ENCODE results near the gene NMRK1.
A peak's percentile ranks its signal among the peaks of the same experiment; 100 is the strongest.

NMRK1 gene

DNA sequence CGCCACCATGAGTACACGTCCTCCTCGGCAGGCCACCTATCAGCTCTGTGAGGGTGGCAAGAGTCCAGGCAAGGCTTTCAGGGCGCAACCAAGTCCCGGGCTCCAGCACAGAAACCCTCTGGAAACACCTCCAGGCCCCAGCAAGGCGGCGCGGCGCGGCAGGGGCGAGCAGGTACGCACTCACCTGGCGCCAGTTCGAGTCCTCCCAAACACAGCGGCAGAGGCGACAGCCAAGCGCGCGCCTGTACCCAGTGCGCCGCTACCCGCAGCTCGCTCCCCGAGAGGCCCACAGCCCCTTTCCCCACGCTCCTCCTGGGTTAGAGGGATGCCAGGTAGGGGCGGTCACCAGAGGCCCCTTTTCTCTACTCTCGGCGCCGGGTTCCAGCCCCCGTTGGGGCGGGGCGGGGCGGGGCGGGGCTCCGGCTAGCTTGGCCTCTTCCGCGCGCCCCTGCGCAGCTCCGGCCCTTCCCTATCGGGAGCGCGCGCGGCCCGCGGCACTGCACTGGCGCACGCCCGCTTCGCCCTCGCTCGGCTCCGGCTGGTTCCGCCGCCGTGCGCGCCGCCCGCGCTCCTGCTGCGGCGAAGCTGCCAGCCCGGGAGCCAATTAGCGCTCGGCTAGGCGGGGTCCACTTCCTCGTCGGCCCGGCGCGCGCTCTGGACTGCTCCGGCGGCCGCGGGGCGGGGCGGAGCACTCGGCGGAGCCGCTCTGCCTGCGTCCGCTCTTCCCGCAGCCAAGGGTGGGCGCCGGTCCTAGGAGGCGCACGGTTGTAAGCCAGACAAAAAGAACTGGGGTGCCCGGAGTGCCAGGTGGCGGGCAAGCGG lies at the start of gene NMRK1, which contains the start of gene OSTF1:
TSS of gene NMRK1 (minus strand) at position 332 of the 822 bp plus-strand sequence. CDS start 5,040 bp downstream, outside the sequence.
TSS of gene OSTF1 (plus strand) at position 691 of the 822 bp plus-strand sequence. CDS start 179 bp downstream, outside the sequence.
- peak; percentile 95 for DNase-seq (ENCODE audit: low spot score)

DNA sequence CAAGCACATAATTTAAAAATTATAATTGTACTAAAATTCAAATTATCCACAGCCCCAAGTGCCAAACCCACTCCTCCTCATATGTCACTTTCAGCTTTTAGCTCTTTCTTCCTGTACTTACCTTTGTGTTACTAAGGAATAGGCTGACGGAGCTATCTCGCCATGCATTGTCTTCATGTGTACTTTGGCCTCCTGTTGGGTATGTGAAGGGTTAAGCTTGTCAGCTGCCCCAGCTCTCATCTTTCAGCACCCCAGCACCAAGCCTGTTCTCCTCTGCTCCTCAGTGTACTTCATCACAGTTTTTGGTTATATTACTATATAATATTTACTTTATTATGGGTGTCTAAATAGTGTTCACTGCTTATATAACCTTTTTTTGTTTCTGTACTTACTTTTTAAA lies 46.5 kb upstream of the NMRK1 start:
- no peak for DNase-seq (ENCODE audit: low spot score)

DNA sequence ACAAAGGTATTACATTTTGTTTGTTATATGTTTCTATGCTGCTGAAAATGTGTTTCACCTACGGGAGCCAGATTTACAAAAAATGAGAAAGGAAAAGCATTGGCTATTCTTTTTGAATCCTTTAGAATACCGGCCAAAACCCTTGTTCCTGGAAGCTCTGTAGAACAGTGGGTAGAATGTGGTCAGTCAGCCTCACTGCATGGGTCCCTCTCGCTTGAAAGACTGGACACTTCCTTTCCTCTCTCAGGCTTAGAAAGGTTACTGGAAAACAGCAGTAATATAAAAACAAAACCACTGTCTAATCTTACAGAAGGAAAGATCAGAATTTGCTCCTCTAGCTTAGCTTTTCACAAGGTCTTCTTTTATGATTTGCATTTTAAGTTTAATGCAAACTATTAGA lies 45.4 kb upstream of the NMRK1 start:
- DNase-seq (ENCODE audit: low spot score), result no peak

DNA sequence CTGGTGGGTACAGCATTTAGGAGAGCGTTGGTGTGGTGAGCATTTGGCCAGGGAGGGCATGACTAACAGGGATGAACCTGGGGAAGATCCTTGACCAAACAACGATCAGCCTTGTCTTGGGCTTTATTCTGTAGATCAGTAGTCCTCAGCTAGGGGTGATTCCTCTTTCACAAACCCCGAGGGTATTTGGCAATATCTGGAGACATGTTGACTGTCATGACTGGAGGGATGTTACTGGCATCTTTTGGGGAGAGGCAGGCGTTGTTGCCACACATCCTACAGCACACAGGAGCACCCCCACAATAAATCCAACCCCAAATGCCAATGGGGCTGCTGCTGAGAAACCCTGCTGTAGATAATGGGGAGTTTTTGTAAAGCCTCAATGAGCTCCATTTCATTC lies 44.3 kb upstream of the NMRK1 start:
- no peak for DNase-seq (ENCODE audit: low spot score)

DNA sequence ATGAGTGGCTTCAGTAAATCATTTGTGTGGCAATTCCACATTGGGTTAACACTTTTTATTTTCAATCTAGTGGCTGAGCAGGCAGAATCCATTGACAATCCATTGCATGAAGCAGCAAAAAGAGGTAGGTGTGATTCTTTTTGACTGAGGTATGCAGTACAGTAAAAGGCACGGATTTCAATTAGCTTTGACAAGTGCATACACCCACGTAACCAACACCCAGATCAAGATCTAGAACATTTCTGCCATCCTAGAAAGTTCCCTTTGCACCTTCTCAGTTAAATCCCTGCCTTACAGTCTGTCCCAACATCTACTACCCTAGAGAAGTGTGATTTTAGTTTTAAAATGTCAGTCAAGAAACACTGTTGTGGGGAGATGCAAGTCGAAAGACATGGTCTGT lies 43.7 kb upstream of the NMRK1 start:
- no peak for DNase-seq (ENCODE audit: low spot score)

DNA sequence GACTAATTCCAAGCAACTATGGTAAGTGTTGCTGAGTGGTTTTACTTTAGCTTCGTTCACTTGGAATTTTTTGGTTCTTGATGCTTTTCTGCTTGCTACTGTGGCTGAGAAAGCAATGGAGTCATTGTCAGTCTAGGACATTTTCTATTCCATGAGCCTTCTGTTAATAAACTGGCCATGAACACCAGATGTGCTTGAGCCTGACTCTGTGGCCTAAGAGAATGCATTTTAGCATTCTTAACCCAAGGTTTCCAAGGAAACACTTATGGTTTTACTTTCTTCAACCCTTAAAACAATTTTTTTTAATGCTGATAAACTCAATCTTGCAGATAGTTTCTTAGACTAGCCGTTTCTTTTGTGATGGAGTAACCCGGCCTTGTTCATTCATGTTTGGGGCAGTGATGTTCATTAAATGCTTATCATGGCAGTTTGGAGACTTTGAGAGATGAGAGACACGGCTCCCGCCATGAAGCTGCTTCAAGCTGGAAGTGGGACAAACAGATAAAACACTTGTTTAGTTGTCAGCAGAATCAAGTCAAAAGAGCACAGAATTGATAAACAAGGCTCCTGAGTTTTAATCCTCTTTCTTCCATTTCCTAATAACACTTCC lies 42.8 kb upstream of the NMRK1 start:
- no peak for DNase-seq (ENCODE audit: low spot score)

DNA sequence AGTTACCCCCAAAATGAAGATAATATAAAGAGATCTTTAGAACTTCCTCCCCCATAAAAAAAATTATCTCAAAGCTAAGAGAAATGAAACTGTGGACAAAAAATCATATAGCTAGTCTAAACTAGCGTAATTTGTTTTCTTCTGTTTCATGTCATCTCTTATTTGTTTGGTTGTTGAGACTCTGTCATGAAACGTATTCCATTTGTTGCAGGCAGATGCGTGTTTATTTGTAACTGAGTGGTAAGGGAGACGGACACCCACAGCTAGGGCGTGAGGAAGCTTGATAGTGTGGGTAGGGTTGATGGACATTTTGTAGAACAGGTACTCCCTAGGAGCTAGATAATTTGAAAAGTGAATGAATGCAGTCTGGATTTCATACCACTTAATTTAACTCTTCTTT lies 42.2 kb upstream of the NMRK1 start:
- DNase-seq (ENCODE audit: low spot score), result no peak

DNA sequence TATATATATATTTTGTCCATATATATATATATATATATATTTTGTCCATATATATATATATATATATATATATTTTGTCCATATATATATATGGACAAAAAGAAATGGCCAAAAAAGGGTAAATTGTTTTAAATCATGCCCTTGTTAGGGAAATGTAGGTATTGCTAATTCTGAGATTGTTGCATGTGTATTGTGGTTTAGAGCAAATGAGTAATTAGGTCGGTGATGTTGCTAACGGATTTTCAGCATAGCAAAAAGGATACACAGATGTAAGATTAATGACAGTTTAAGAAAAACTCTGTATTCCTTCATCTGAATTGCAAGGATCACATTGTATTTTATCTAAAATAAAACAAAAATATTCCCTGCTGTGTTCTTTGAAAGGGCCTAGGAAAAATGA lies 40.6 kb upstream of the NMRK1 start:
- no peak for DNase-seq (ENCODE audit: low spot score)

DNA sequence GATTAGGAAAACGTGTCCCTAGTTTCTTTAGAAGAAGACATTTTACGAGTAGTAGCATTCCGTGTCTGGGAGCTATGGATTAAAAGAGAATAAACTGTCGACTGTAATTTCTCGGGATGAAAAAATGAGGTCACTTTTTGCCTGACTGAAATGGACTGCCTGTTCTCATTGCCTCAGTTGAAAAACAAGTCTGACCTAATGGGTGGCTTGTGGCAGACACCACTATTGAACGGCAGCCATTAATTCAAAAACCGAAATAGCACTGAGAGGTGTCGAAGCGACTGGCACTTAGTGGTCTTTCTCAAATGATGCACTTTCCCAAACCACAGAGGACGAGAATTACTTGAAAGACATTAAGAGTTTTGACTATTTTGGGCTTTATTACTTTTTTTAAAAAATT lies 35.7 kb upstream of the NMRK1 start:
- DNase-seq (ENCODE audit: low spot score), result no peak

DNA sequence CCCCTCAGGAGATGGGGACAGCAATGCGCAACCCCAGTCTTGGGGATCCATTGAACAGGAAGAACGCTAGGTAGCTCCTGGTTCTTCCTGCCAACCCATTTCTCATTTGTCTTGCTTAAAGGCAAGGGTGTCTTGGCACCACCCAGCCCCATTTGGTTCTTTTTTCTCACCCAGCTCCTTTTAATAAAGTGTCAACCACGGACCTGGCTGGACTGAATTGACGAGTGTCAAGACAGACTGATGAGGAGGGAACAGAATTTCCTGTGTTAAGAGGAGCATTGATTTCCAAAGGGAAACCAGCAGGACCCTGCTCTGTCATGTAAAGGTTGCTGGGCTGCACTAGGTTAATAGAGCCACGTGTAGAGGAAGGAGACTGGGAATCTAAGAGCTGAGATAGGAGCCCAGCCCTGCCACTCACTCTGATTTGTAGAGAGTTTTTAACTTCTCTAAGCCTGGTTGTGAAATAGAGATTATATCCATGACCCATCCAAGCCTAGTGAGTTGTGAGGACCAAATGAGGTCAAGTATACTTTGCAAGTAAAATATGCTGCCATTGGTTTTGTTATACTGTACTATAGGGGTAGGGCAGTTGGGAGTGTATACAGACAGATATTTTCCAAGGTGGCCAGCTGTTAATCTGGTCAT lies 34.1 kb upstream of the NMRK1 start:
- DNase-seq (ENCODE audit: low spot score), result no peak

DNA sequence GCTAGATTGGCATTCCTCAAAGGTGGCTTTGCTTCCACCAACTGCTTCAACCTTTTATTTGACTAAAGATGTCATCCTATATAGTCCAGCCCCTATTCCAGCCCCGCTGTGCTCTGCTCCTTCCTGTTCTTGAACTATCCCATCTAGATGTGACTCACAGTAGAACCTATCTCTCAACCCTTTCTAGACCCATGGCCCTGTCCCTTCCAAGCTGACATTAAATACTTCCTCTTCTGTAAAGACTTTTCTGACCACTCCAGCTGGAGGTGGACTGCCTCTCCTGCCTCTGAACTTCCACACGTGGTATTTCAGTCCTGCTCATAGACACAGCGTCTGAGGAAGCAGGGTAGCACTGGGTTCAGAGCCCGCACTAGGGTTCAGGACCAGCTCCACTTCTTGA lies 32.7 kb upstream of the NMRK1 start:
- DNase-seq (ENCODE audit: low spot score), result no peak

DNA sequence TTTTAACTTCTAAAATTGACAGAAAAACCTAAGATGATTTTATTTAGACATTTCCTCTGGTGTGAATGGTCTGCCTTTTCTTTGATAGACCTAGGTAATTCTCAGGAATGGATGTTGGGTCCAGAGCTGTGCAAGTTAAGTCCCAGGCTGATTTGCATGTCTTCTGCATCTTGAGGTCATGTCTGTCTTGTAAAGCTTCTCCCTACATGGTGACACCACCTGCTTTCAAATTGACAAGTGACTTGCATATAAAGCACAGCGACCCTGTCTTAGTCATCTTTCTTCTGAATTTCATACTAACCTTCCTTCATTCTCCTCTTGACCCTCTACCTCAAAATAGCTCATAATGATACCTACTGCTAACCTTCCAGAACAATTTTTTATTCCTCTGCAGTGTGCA lies 29.6 kb upstream of the NMRK1 start:
- DNase-seq (ENCODE audit: low spot score), result no peak

DNA sequence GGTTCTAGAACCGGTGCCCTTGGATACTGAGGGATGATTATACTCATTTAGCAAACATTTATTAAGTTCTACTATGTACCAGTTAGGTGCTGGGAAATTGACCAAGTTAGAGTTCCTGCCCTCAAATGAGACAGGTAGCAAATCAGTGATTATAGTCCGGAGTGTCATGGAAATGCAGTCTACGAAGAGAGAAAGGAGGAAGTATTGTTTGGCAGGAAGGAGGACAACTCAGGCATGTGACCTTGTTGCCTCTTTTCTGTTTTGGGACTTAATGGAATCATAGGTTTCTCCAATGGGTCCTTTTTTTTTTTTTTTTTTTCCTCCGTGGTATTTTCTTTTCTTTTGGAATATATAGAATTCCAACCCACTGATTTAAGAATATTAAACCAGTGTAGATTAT lies 28.4 kb upstream of the NMRK1 start:
- no peak for DNase-seq (ENCODE audit: low spot score)

DNA sequence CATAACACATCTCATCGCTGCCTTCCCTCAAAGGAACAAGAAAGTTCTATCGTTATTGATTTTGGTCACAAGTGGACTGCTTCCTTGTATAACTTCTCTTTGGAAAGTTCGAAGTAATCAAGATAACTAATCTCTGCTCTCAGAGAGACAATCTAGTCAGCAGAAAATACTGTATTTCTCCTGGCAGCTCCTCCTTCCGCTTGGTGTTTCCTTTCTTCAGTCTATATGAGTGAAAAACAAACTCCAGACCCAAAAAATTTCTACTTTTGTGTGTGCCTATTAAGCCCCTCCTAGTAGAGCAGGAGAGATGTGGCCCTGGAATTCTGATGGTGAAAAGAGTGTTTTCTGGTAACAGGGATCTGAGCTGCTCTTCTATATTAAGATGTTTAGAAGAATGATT lies 24.8 kb upstream of the NMRK1 start:
- no peak for DNase-seq (ENCODE audit: low spot score)

DNA sequence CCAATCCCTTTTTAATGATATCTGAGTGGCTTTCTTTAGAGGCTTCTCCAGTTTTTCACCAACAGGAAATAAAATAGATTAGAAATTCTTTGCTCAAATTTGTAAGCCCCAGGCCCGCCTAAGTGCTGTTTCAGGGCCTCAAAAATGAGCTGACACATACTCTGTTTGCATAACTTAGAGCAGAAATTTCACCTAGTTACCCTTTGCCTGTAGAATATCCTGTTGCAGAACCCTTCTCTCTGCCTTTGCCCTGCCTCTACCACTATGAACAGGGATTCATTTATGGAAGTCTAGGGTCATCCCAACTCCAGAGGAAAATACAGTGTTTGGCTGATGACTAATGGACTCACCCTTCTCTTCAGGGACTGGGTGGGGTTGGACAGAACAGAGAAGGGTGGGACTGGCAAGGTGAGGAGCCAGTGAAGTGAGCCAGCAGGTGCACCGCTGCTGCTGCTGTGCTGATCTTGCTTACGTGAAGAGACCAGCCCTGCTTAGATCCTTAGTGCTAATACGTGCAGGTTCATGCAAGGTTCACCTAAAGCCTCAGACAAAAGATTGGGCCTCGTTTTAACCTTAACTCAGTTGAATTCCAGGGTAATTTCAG lies 23.2 kb upstream of the NMRK1 start:
- DNase-seq (ENCODE audit: low spot score), result peak; percentile 82

DNA sequence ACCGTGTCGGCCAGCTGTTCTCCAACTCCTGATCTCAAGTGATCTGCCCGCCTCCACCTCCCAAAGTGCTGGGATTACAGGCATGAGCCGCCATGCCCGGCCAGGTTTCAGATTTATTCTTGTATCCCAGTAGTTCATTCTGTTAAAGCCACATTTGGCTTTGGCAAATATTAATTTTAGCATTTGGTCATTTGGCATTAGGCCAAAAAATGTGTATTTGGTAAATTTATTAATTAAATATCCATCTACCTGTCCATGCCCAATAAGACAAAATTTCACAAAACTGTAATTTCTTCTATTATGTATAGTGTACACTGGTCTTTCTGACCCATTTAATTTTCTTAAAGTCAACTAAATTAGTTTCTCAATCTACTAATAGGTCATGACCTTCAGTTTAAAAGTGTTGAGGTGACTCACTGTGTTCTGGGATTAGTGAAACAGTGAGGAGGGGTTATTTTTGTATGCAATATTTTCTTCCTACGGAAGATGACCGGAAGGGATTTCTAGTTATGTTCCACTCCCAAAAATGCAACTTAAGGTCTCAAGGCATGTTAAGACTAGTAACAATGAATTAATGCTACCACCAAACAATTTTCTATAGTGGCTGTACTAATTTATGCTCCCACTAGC lies 21.4 kb upstream of the NMRK1 start:
- no peak for DNase-seq (ENCODE audit: low spot score)

DNA sequence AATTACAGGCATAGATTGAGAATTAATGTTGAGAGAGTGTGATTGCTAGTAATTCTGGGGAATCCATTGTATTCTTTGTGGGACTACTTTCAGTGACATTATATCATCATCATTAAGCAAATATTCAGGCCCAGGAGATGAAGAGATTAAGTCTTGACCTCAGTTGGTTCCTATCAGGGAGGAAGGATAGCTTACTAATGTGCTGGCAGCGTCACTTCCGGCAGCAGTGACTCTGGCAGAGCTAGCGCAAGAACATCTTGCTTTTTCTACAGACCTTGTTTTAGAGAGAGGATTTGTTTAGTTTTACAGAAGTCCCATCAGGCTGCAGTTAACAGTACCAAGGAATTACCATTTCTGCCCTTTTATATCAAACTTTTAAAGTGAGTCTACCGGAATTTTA lies 20.6 kb upstream of the NMRK1 start:
- no peak for DNase-seq (ENCODE audit: low spot score)

DNA sequence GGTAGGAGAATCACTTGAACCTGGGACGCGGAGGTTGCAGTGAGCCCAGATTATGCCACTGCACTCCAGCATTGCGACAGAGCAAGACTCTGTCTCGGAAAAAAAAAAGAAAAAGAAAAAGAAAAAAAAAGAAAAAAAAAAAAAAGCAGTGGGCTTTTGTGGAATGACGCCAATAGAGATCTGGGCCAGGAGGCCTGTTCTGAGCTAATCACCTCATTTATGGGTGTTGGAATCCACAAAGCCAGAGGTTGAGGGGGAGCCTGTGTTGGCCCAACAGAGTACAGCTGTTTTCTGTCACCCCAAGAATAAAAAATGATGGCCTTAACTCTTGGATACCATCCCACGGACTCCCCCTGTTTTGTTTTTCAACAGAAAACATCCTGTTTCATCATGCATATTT lies 18.9 kb upstream of the NMRK1 start:
- no peak for DNase-seq (ENCODE audit: low spot score)

DNA sequence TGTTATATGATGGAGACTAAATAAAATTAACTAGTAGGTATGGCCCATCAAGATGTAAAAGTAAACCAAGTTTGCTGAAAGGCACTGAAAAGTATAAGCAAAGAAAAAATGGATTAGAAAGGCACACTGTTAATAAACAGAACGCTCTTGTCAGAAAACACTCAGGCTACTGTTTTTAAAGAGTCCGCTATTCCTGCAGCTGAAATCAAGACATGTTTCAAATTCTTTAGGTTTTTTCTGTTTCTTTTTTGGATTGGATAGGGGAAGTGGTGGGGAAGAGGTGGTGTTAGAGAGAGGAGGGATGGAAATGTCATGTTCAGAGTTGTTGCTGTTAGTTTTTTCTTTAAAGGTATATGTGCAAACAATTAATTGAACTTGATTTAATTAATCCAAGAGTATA lies 17.9 kb upstream of the NMRK1 start:
- DNase-seq (ENCODE audit: low spot score), result no peak

DNA sequence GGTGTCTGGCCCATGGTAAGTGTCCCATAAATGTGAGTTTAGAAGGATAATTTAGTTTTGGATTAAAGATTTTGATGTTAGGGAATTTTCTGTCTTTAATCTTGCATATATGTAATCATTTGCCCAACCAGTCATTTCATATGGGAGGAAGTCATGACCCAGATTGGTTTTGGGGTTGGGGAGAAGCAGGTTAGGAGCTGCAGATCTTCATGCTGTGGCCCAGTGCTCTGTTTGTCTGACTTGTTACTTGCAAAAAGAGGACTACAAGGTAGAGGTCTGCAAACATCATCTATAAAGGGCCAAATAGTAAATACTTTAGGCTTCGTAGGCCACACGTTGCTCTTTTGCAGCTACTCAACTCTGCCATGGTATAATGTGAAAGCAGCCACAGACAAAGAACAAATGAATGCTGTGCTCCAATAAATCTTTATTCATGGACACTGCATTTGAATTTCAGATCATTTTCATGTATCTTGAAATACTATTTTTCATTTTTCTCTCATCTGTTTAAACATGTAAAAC lies 17.1 kb upstream of the NMRK1 start:
- DNase-seq (ENCODE audit: low spot score), result no peak

DNA sequence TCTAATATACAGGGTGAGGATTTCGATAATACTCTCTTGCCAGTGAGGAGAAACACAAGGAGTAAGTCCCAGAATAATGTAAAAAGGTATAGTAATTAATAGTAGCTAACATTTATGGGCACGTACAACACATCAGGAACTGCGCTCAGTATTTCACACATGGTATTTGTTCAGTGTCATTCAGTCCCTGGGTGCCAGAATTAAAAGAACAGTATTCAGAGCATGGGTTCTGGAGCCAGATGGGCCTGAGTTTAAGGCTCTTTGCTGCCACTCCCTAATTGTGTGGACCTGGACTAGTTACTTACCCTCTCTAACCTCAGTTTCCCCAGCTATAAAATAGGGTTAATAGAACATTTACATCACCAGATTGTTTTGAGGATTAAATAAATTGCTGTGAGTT lies 16.7 kb upstream of the NMRK1 start:
- DNase-seq (ENCODE audit: low spot score), result no peak

DNA sequence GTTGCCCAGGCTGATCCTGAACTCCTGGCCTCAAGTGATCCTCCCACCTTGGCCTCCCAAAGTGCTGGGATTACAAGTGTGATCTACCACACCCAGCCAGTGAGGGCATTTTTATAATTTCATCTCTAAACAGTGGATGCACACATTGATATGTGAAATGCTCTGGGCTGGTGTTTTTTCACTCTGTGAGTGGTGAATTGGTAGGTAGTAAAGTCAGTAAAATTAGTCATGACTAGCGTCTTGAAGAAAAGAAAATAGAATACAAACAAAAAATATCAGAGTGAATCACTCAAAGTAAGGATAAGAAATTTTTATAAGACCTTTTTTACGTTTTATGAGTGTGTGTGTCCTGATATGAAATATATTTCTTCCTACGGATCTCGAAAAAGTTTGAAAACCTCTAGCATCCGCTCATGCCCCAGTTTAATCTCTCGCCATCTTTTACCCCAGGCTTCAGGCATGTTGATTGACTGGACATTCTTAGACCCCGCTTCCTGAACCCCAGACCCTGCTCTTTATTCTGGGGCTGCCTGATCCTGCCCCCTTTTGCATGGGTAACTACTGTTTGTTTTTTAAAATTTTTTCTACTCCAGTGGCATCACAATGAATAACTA lies 14.3 kb upstream of the NMRK1 start:
- DNase-seq (ENCODE audit: low spot score), result no peak
